Spleen (tissue), 7 donors: ENCODE measurements around the gene ATXN7L2.

ENCODE experiments used
- POLR2A ChIP-seq, 3 donors: fragments of 450-650 bp; IDR thresholded peaks; one replicate each; pipeline ENCODE4 v1.5.1; 2017; ENCODE audit warnings: antibody characterized with exemption in 3 of 3, mild to moderate bottlenecking in 1 of 3
- TF ChIP-seq, protein P1 (sequence below), 11 experiments: fragments of 200-600 bp in 7 of 11; fragments of 450-650 bp in 4 of 11; sonication (generic) in 4 of 11; IDR thresholded peaks in 8 of 11; conservative IDR thresholded peaks in 3 of 11; 1 replicate in 7 of 11; 2 replicates in 4 of 11; pipeline versions ENCODE4 v1.4.0 to v1.8.0; 2016 to 2021; ENCODE audit warnings: antibody characterized with exemption in 11 of 11, inconsistent platforms in 4 of 11, mild to moderate bottlenecking in 1 of 11
- donor health status: DM: no; HTN: no; CAD: no; lungs with moderate emphysema.
- donor health status: DM: no; HTN: no; CAD: no.
- donor health status: DM: no; HTN: no; CAD: no.

DNA sequence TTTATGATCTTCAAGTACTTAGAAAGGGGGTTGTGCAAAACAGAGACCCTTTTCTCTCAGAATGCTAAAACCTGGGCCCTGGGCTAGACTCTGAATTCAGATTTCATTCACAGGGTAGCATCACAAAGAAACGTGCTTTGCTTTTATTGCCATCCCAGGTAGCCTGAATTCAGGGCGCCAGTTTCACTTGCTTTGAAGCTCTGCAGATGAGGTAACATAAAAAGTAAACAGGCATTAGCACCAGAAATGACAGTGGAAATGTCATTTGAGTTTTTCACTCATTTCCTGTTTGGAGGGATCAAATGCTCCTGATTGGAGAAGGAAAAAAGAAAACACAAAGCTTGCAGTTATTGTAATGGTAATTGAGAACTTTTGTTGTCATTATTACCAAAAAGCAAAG lies 14.8 kb upstream of the ATXN7L2 start:
- TF ChIP-seq, protein P1, sequence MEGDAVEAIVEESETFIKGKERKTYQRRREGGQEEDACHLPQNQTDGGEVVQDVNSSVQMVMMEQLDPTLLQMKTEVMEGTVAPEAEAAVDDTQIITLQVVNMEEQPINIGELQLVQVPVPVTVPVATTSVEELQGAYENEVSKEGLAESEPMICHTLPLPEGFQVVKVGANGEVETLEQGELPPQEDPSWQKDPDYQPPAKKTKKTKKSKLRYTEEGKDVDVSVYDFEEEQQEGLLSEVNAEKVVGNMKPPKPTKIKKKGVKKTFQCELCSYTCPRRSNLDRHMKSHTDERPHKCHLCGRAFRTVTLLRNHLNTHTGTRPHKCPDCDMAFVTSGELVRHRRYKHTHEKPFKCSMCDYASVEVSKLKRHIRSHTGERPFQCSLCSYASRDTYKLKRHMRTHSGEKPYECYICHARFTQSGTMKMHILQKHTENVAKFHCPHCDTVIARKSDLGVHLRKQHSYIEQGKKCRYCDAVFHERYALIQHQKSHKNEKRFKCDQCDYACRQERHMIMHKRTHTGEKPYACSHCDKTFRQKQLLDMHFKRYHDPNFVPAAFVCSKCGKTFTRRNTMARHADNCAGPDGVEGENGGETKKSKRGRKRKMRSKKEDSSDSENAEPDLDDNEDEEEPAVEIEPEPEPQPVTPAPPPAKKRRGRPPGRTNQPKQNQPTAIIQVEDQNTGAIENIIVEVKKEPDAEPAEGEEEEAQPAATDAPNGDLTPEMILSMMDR (IDR thresholded peaks at IDR 0.05 in 8 of 11, conservative IDR thresholded peaks at IDR 0.05 in 3 of 11), result no peak
- TF ChIP-seq POLR2A (IDR thresholded peaks at IDR 0.05), result no peak
